UCSD-AML1 (cell line): Measurements from ENCODE around the gene IFNA7.
"Not testable (repeated sequence)": the region's sequence is repeated elsewhere in the genome, so short reads cannot be mapped to it uniquely, and the experiment has no call there.

Experiments used
- DNase-seq: peaks from one replicate; lab custom pipeline; 2025; ENCODE audit not compliant: unreplicated experiment; lab: John Stamatoyannopoulos, UW

The IFNA7 gene

DNA sequence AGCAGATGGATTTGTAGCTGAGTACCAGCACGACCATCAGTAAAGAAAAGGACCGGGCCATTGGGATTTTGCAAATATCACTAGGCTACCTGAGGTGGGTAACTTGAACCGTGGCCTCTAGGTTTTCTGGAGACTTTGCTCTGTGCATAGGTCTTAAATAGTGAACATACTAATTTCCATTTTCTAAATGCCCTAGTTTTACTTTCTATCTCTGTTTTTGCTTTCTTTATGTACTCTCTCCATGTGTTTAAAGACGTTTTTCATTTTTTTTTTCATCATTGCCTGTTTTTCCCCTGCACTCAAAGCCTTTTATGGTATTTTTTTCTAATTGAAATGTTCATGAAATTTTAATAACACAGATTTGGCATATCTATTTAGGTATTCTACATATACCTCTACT, at the start of gene IFNA7:
Gene IFNA7 (minus strand): TSS at position 101 of the 400 bp plus-strand sequence. CDS start 40 bp downstream, at position 61.
- DNase-seq: not testable (repeated sequence)

DNA sequence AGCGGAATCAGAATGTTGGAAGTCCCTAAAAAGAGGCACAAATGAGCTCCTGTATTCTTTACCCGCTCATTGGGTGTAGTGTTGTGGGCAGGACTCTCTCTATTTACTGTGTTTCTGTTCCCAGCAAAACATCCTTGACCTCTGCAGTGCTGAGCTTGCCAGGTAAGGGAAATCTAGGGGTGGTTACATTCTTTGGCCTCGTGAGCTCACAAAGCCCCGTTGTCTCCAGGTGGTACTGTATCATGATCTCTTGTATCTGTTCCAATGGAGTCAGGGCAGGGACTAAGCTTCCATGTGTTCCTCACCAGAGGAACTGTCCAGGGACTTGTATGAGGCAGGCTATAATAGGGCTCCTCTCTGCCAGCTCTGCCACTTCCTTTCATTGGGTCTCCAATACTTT, 49.6 kb upstream of the IFNA7 start:
- DNase-seq: no peak

DNA sequence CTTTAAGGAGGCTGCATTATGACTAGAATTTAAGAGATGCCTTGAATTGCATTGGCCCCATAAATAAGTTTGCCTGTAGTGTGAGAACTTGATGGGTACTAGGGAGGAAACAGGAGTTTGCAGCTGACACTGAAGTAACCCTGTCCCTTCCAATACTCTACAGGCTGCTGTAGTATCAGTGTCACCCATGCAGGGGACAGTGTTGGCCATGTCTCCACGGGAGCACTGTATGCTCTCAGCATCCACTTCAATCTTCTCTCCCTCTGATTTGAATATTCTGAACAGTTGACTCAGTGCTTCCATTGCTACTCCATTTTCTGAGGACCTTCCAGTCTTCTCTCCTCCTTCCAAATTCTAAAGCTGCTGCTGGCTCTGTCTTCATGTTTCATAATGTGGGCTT, 49.2 kb upstream of the IFNA7 start:
- DNase-seq: no peak

DNA sequence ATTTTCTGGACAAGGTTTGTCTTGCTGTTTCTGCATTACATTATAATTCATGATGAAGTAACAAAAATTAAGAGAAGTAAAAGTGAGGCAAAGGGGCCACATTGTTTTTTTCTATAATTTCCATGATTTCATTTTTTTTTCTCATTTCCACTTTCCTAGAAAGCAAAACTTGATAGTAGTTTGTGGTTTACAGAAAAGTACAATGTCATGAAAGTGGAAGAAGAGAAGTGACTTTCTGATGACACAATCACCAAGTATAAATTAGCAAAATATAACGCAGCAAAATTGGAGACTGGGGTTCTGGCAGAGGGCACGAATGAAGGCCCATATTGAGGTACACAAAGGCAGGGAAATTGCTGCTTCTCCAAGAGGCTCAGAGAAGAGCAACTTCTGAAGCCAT, 42.8 kb upstream of the IFNA7 start:
- no peak for DNase-seq

DNA sequence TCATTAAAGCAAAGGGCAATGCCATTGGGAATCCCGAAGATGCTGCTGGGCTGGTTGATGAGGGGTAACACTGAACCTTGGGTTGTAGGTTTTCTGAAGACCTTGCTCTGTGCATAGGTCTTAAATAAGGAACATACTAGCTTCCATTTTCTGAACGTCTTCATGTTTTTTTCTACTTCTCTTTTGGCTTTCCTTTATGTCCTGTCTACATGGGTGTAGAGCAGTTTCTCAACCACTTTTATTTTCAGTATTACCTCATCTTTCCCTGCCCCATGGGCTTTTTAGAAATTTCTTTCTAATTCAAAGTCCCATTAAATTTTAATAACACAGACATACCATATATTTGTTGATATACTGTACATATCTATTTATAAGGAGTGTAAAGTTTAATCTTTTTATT, 37.9 kb upstream of the IFNA7 start, which contains the start of gene IFNA14:
Gene IFNA14 (minus strand): TSS at position 95 of the 400 bp plus-strand sequence. CDS start 70 bp downstream, at position 25.
- no peak for DNase-seq

DNA sequence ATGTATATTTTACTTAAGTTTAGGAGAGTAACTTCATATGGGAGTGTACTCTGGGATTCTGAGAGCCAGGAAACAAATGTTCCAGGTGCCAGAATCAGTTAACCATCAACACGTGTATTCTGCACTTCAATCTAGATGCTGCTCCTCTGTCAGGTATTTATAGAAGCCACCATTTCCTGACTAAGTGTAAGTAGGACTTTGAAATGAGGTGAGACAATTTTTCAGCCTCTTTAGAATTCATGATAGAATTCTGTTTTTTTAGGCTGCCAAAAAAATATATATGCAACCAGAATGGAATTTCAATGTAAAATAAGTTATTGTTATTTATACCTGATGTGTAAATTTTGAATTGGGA, 34.3 kb upstream of the IFNA7 start:
- not testable (repeated sequence) for DNase-seq

DNA sequence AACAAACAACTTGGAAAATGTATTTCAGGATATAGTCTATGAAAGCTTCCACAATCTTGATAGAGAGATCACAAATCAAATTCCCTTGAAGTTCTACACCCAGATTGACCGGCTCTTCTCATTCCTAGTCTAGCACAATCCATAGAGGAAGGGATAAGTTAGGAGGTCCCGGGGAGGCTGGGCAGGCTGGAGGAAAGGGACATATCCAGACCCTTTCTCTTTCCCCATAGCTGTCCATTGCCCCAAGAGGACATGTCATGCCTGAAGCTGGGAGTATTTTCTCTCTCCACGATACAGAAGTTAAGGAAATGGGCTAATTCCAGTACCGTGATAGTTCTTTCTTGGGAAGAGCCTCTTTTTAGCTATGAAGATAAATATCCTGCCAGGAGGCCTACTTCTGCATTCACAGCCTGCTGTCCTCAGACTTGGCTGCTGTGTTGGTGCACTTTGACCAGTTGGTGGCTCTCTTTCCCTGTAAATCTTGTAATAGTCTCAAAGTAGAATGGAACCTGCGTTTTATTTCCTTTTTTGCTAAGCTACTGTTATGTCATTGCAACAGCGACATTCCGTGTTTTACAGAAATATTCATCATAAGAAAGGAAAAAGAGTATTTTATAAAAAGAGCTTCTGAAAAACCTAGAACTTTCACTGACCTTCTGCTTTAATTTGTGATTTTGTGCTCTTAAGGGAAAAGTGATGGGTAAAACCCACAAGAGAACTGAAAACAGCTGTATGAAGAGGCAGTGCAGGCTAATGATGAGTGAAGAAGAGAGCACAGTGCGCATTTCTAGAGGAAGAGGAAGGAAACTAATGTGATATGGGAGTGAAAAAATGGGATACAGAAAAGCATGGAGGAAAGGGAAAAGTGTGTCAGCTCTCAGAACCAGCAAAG, 33.7 kb upstream of the IFNA7 start:
- peak; percentile 21 for DNase-seq

DNA sequence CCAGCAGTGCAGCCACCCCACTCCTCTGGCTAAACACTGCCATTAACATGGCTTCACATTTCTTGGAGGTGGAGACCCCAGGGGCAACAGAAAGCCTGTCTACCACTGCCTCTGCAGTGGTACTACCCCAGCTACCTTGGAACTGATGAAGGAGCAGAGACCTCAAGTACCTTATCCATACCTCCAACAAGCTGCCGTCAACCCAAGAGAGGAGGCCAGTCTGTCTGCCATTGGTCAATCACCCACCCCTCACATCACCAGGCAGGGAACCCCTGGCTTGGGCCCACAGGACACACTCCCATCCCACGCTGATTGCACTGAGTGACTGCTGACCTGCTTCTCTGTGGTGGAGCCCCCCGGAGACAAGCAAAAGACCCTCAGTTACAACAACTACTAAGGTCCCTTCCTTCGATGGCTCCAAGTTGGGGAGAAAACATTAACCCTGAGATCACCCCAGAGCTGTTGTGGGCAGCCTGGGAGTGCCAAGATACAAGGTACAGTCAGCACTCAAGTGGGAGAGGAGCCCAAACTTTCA, 32.2 kb upstream of the IFNA7 start:
- no peak for DNase-seq

DNA sequence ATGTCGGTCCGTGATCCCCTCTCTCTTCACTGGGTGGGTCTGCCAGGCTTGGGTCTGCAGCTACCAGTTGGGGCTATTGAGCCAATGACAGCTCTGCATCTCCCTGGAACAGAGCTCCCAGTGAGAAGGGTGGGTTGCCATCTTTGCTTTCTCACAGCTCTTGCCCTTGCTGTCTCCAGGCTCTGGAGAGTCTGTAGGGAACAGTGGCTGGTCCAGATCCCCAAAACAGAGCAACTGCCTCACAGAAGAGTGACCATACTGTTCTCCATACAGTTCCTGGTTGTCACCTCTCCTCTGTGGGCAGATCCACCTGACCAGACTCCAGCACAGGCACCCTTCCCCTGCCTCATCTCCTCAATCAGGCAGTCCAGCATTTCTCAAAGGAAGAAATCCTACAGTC, 31.3 kb upstream of the IFNA7 start:
- no peak for DNase-seq

DNA sequence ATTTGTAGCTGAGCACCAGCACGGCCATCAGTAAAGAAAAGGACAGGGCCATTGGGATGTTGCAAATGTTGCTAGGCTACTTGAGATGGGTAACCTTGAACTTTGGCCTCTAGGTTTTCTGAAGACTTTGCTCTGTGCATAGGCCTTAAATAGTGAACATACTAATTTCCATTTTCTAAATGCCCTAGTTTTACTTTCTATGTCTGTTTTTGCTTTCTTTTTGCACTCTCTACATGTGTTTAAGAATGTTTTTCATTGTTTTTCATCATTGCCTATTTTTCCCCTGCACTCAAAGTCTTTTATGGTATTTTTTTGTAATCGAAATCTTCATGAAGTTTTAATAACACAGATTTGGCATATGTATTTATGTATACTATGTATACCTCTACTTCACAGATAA, 26.1 kb upstream of the IFNA7 start, which contains the start of gene IFNA17:
Gene IFNA17 (minus strand): TSS at position 101 of the 400 bp plus-strand sequence. CDS start 49 bp downstream, at position 52.
- DNase-seq: no peak

DNA sequence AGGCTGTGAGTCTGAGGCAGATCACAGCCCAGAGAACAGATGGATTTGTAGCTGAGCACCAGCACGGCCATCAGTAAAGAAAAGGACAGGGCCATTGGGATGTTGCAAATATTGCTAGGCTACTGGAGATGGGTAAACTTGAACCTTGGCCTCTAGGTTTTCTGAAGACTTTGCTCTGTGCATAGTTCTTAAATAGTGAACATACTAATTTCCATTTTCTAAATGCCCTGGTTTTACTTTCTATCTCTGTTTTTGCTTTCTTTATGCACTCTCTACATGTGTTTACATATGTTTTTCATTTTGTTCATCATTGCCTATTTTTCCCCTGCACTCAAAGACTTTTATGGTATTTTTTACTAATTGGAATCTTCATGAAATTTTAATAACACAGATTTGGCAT, 15.2 kb upstream of the IFNA7 start, which contains the start of gene IFNA16:
Gene IFNA16 (minus strand): TSS at position 101 of the 400 bp plus-strand sequence. CDS start 6 bp downstream, at position 95.
- not testable (repeated sequence) for DNase-seq

DNA sequence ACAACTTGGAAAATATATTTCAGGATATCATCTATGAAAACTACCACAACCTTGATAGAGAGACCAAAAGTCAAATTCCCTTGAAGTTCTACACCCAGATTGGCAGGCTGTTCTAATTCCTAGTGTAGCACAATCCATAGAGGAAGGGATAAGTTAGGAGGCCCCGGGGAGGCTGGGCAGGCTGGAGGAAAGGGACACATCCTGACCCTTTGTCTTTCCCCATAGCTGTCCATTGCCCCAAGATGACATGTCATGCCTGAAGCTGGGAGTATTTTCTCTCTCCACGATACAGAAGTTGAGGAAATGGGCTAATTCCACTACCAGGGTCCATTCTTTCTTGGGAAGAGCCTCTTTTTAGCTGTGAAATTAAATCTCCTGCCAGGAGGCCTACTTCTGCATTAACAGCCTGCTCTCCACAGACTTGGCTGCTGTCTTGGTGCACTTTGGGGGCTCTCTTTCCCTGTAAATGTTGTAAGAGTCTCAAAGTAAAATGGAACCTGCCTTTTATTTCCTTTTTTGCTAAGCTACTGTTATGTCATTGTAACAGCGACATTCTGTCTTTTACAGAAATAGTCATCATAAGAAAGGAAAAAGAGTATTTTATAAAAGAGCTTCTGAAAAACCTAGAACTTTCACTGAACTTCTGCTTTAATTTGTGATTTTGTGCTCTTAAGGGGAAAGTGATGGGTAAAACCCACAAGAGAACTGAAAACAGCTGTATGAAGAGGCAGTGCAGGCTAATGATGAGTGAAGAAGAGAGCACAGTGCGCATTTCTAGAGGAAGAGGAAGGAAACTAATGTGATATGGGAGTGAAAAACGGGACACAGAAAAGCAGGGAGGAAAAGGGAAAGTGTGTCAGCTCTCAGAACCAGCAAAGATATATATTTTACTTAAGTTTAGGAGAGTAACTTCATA, 11.7 kb upstream of the IFNA7 start:
- DNase-seq: not testable (repeated sequence)

DNA sequence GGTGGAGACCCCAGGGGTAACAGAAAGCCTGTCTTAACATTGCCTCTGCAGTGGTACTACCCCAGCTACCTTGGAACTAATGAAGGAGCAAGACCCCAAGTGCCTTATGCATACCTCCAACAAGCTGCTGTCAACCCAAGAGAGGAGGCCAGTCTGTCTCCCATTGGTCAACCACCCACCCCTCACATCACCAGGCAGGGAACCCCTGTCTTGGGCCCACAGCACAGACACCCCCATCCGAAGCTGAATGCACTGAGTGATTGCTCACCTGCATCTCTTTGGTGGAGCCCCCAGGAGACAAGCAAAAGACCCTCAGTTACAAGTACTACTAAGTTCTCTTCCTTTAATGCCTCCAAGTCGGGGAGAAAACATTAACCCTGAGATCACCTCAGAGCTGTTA, 10.2 kb upstream of the IFNA7 start:
- not testable (repeated sequence) for DNase-seq

DNA sequence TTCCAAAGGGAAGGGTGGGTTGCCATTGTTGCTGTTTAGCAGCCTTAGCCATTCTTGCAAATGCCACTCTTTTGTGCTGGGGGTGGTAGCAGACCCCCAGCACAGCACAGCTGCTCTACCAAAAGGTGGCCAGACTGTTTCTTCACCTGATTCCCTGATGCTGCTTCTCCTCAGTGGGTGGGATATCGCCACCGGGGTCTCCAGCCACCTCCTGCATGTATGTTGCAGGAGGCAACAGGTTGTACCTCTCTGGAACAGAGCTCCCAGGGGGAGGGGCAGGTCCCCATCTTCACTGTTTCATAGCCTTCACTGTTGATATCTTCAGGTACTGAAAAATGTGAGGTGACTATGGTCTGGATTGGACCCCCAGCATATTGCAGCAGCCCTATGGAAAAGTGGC, 8.8 kb upstream of the IFNA7 start:
- not testable (repeated sequence) for DNase-seq

DNA sequence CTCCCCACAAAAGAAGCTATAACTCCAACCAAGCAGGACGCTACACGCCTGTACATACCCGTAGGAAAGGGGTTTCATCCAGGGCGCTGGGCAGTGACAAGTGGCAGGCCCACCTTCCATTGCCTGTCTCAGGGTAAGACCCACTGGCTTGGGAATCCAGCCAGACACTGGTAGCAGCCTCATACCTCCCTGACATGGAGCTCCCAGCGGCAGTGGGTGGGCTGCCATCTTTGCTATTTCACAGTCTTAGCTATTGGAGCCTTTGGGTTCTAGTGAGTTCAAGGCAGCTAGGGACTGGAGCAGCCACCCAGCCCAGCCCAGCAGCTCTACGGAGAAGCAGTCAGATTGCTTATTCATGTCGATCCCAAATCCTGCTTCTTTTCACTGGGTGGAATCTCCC, 8.3 kb upstream of the IFNA7 start:
- DNase-seq: no peak

DNA sequence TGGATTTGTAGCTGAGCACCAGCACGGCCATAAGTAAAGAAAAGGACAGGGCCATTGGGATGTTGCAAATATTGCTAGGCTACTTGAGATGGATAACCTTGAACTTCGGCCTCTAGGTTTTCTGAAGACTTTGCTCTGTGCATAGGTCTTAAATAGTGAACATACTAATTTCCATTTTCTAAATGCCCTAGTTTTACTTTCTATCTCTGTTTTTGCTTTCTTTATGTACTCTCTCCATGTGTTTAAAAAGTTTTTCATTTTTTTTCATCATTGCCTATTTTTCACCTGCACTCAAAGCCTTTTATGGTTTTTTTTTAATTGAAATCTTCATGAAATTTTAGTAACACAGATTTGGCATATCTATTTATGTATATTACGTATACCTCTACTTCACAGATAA, 5.0 kb upstream of the IFNA7 start, which contains the start of gene IFNA10:
Gene IFNA10 (minus strand): TSS at position 101 of the 400 bp plus-strand sequence. CDS start 46 bp downstream, at position 55.
- not testable (repeated sequence) for DNase-seq

DNA sequence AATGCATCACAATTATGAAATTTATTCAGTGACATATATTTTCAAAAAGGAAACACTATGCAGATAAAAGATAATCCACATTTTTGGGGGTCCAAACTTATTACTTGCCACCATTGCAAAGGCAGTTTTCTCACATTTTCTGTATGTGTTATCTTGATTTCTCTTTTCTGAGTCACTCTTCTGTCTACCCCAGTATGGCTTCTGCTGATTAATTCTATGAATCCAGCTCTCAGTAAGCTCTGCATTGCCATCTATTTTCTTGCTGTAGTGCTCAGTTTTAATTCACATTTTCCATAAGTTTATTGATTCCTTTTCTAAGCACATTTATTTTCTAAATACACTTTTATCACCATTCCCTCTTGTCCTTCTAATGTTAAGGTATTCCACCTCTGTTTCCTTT, 3.2 kb upstream of the IFNA7 start:
- no peak for DNase-seq

DNA sequence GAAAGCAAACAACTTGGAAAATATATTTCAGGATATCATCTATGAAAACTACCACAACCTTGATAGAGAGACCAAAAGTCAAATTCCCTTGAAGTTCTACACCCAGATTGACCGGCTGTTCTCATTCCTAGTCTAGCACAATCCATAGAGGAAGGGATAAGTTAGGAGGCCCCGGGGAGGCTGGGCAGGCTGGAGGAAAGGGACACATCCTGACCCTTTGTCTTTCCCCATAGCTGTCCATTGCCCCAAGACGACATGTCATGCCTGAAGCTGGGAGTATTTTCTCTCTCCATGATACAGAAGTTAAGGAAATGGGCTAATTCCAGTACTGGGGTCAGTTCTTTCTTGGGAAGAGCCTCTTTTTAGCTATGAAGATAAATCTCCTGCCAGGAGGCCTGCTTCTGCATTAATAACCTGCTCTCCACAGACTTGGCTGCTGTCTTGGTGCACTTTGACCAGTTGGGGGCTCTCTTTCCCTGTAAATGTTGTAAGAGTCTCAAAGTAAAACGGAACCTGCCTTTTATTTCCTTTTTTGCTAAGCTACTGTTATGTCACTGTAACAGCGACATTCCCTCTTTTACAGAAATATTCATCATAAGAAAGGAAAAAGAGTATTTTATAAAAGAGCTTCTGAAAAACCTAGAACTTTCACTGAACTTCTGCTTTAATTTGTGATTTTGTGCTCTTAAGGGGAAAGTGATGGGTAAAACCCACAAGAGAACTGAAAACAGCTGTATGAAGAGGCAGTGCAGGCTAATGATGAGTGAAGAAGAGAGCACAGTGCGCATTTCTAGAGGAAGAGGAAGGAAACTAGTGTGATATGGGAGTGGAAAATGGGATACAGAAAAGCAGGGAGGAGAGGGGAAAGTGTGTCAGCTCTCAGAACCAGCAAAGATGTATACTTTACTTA, 6.9 kb downstream of the IFNA7 start:
- not testable (repeated sequence) for DNase-seq

DNA sequence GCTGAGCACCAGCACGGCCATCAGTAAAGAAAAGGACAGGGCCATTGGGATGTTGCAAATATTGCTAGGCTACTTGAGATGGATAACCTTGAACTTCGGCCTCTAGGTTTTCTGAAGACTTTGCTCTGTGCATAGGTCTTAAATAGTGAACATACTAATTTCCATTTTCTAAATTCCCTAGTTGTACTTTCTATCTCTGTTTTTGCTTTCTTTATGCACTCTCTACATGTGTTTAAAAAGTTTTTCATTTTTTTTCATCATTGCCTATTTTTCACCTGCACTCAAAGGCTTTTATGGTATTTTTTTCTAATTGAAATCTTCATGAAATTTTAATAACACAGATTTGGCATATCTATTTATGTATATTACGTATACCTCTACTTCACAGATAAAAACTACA, 14.5 kb downstream of the IFNA7 start, which contains the start of gene IFNA4:
Gene IFNA4 (minus strand): TSS at position 101 of the 400 bp plus-strand sequence. CDS start 56 bp downstream, at position 45.
- DNase-seq: not testable (repeated sequence)
